ENCODE results near the gene ZSCAN2. TPM values are rescaled to one million over a fixed set of nuclear protein-coding genes. Genes with fewer than 3 reads are reported as not detected.

Gene ZSCAN2
- total RNA-seq, 1 donor from 2014 or later: 8.9 TPM

DNA sequence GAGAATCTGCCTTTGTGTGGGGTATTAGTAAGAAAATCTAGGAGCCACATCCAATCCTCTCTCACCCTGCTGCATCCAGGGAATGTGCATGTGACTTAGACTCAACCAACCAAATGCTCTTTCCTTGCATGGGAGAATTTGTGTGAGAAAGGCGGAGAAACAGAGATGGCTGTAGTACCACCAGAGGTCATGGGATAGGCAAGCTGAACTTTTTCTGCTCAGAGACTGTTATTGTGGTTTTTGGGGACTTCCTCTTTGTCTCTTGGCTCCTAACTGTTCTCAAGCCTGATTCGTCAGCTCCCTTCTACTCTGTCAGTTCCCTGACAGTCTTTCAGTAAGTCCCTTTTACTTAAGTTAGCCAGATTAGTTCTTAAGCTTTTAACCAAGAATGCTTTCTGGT lies 2.6 kb upstream of the ZSCAN2 start:
- peak; percentile 33 for DNase-seq (ENCODE audit: low spot score)

DNA sequence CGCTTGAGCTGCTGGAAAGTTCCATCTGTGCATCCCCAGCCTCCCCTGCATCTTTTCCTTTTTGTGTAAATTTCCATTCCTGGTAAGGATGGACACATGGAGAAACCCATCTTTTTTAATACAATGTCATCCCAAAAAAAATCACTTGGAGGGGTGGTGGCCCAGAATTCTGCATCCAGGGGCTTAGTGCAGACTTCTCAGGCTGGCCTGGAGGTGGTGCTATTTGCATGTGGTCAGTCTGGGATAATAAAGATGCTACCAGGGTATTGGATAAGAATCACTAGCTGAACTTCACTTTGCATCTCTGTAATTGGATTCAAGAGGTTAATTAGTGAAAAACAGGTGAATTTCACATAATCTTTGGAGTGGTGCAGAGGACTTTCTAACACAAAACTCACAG lies 1.8 kb upstream of the ZSCAN2 start:
- peak; percentile 43 for DNase-seq (ENCODE audit: low spot score)

DNA sequence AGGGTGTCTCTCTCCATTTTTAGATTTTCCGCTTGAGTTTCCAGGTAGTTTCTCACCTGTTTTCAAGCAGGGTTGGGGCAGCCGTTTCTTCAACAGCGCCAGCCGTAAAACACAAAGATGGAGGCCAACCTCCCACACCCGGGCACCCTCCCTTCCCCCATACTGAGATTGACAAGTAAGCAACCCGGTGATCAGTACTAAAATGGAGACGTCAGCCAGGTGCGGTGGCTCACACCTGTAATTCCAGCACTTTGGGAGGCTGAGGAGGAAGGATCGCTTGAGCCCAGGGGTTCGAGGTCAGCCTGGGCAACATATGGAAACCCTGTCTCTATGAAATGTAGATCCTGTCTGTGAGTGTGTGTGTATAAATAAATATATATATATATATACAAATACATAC lies 903 bp upstream of the ZSCAN2 start:
- DNase-seq (ENCODE audit: low spot score): no peak

DNA sequence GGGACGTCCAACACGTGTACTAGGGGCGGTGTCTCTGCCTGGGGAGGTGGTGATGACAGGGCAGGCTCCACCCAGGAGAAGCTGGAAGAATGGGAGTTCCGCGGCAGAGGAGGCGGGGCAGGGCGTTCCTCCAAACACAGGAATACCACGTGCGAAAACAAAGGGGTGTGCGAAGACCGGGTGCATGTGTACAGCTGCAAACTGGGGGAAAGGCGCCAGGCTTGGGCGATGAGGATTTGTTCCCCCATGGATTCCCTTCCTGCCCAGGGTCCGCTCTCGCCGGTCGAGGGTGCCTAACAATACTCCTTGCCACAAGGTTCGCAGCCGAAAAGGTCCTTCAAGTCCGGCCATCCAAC lies 500 bp upstream of the ZSCAN2 start:
- peak; percentile 88 for DNase-seq (ENCODE audit: low spot score)

DNA sequence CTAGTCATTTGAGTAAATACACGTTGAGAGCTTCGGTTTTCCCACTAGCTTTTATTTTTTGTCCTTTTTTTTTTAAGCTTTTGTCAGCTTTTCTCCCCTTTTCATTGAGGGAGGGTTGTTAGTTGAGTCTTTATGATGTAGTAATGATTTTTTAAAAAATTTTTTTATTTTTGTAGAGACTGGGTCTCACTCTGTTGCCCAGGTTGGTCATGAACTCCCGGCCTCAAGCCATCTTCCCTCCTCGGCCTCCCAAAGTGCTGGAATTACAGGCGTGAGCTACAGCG lies 688 bp downstream of the ZSCAN2 start:
- DNase-seq (ENCODE audit: low spot score): no peak

DNA sequence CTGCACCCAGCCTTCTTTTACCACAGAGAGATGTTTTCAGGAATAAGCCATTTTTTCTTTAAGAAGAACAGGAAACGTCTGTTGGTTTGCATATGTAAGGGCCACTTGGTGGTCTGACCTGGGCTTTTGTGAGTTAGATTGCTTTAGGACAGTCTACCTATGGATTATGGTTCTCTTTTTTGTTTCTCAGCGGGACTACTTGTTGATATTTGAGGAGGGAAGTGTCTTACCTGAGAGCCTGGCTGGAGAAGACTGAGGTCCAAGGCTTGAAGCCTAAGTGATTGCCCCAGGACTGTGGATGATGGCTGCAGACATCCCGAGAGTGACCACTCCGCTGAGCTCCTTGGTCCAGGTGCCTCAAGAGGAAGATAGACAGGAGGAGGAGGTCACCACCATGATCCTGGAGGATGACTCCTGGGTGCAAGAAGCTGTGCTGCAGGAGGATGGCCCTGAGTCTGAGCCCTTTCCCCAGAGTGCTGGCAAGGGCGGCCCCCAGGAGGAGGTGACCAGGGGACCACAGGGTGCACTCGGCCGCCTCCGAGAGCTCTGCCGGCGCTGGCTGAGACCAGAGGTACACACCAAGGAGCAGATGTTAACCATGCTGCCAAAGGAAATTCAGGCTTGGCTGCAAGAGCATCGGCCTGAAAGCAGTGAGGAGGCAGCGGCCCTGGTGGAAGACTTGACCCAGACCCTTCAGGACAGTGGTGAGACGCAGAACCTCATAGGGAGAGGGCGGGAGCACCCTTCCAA lies 3.0 kb downstream of the ZSCAN2 start:
- DNase-seq (ENCODE audit: low spot score): no peak

DNA sequence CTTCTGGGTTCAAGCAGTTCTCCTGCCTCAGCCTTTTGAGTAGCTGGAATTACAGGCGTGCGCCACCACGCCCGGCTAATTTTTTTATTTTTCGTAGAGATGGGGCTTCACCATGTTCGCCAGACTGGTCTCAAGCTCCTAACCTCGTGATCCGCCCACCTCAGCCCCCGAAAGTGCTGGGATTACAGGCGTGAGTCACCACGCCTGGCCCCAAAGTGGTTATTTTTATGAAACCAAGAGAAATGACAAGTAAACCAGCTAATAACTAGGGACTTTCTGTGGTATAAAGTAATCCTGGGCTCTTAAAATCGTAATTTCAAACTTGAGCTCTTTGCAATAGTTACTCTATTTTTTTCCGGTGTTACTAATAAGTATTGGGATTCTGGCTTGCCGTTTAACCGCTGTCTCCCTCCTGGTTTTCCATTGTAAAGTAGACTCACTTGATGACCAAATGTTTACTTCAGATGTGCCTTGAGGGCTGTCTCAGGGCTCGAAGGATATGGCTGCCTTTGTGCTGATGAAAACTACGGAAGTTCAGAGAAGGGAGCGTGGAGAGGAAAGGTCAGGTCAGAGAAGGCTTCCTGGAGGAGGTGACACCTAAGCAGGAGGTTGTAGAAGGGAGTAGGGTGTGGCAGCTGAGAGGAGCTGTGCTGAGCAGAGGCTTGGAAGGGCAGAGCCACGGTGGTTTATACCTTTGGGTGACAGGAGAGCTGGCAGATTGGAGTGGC lies 4.2 kb downstream of the ZSCAN2 start:
- DNase-seq (ENCODE audit: low spot score): no peak

DNA sequence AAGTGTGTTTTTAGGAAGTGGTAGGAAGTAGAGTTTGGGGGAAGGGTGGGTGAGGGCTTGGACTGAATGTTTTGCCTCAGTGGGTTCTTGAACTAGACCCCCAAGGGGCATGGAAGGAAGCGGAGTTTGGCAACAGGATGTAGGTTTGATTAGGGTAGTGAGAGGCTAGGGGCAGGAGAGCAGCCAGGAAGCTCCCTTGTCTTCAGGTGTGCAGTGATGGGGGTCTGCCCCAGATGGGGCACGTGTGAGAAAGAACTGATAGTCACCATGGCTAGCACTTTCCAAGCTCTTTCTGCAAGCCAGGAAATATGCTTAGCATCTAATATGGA lies 4.7 kb downstream of the ZSCAN2 start:
- no peak for DNase-seq (ENCODE audit: low spot score)

DNA sequence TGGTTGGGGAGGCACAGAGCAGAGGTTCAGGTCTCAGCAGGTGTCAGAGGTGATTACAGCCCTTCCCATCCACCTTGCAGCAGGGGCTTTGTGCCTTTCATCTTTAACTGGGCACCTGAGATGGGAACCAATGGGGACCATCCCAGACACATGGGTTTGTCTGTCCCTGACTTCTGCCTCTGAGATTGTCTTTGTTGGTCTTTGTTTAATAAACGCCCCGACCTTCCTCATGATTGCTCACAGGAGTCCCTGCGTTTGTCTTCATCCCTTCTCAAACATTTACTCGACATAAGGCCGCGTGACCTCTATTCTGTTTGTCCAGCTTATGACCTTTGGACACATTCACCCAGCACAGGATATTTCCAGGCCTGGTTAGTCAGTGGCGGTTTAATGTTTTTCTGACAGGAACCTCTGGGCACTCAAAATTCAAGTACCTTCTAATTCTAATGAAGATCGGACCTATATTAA lies 5.9 kb downstream of the ZSCAN2 start:
- no peak for DNase-seq (ENCODE audit: low spot score)

DNA sequence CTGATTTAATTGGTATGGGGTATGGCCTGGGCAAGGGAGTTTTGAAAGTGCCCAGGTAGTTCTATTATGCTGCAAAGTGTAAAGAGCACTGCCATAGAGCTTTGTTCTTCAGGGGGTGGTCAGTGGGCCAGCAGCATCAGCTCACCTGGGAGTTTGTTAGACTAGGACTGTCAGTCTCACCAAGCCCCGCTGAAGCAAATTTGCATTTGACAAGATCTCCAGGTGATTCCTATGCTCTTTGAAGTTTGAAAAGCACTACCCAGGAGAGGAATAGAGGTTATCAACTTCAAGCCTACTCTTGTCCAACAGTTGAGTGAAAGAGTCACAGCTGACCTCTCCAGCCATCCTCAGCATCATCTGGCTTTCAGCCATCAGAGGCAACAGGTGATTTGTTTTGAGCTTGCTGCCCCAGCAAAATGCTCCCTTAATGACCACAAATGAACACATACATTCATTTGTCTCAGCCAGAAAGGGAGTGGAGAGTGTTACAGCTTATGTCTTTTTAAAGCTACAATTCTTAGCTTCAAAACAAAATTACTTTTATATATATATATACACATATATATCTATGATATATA lies 8.0 kb downstream of the ZSCAN2 start:
- DNase-seq (ENCODE audit: low spot score): no peak

DNA sequence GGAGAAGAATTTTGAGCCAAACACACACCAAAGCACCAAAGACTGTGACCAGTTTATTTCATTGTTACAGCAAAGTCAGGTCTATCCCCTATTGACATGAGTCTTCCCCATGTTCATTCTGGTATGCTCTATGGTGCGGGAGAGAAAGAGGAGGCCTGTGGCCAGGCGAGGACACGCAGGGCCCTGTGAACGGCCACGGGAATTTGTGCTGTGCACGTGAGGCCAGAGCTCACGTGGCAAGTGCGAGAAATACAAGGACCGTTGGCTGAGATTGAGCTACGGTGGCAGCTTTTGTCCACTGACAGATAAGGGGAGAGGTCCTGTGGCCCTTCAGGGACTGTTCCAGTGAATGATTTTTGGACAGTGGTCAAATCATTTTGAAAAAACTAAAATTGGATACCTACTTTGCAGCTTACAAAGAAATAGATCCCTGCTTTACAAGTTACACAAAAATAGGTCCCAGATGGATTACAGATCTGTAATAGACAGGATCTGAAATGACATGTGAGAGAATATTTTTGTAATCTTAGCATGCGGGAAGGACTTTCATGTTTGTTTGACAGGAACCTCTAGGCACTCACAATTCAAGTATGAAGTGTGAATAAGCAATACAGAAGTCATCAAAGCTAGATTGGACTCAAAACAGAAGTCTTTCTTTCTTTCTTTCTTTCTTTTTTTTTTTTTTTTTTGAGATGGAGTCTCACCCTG lies 9.2 kb downstream of the ZSCAN2 start:
- no peak for DNase-seq (ENCODE audit: low spot score)

DNA sequence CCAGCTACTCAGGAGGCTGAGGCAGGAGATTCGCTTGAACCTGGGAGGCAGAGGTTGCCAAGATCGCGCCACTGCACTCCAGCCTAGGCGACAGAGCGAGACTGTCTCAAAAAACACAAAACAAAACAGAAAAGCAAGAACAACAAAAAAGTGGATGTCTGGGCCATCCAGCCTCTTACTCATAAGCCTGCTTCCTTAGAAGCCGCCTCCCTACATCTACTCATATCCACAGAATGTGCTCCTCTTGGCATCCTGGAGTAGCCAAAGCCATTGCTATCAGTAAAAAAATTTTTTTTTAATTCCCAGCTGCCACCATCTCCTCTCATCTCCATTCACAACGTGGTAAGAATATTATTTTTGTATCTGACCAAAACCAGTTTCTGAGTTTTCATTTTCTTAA lies 10.8 kb downstream of the ZSCAN2 start:
- DNase-seq (ENCODE audit: low spot score): no peak

DNA sequence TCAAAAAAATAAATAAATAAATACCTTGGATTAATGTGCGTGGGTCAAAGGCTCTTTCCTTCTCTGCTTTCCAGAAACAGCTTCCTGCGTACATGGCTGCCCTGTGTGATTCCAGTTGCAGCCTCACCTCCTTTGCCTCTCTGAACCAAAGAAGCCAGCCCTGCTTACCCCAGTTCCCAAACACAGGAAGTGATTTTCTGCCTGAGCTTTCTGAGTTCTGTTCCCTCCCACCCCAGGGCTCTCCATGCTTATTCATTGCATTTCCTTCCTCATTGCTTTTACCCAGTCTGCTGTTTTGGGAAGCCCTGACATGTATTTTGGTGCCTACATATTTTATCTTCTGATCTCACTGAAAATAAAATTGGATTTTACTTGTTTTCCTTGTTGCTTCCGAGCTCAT lies 15.4 kb downstream of the ZSCAN2 start:
- no peak for DNase-seq (ENCODE audit: low spot score)

DNA sequence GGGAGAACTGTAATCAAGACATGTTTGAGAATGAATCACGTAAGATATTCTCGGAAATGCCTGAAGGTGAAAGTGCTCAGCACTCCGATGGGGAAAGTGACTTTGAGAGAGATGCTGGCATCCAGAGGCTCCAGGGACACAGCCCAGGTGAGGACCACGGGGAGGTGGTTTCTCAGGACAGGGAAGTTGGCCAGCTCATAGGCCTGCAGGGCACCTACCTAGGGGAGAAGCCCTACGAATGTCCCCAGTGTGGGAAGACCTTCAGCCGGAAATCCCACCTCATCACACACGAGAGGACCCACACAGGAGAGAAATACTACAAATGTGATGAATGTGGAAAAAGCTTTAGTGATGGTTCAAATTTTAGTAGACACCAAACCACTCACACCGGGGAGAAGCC lies 19.8 kb downstream of the ZSCAN2 start:
- no peak for DNase-seq (ENCODE audit: low spot score)

DNA sequence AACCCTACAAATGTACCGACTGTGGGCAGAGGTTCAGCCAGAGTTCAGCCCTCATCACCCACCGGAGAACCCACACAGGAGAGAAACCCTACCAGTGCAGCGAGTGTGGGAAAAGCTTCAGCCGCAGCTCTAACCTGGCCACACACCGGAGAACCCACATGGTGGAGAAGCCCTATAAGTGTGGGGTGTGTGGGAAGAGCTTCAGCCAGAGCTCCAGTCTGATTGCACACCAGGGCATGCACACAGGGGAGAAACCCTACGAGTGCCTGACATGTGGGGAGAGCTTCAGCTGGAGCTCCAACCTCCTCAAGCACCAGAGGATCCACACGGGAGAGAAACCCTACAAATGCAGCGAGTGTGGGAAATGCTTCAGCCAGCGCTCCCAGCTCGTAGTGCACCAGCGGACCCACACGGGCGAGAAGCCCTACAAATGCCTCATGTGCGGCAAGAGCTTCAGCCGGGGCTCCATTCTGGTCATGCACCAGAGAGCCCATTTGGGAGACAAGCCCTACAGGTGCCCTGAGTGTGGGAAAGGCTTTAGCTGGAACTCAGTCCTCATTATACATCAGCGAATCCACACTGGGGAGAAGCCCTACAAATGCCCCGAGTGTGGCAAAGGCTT lies 20.7 kb downstream of the ZSCAN2 start:
- DNase-seq (ENCODE audit: low spot score): no peak

DNA sequence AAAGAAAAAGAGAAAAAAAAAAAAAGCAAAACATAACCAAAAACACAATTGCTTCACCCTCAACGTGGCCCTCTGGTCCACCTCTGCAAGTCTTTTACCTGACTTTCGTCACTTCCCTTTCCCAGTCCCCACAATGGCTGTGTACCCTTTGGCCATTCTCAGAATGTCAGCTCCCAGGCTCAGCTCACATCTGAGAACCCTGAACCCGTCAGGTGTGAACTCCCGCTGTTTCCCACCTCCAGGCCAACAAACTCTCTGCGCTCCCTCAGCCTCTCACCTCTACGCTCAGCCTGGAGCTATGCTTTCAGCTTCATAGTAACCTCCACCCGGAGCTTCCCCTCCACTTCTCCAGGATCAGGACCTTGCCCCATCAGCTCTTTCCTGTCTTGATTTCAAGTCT lies 23.6 kb downstream of the ZSCAN2 start:
- no peak for DNase-seq (ENCODE audit: low spot score)

DNA sequence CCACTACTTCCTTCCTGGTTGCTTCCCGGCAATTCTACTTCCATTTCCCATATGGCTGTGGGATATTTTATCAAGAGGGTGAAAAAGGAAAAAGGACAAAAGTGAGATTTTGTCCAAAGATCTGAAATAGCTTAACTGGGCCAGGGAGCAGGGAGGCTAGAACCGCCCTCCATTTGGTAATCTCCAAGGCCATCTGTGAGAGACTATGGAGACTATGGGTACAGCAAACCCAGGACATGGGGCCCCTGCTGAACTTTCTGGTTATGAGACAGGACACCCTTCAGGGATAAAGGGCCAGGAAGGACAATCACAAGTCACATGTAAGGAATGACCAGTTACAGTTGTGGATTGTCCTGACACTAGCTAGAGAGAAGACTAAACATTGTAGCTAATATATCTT lies 24.3 kb downstream of the ZSCAN2 start:
- no peak for DNase-seq (ENCODE audit: low spot score)

DNA sequence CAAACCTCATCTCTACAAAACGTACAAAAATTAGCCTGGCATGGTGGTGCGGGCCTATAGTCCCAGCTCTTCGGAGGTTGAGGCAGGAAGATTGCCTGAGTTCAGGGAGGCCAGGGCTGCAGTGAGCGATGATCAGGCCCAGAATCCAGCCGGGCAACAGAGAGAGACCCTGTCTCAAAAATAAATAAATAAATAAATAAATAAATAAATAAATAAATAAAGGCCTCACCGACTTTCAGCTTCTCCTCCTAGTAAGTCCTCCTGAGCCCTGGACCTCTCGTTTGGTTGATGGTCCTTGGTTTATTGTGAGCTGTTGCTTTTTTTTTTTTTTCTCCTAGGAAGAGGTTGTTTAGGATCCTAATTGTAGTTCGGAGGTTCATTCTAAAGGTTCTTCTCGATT lies 28.2 kb downstream of the ZSCAN2 start:
- no peak for DNase-seq (ENCODE audit: low spot score)

DNA sequence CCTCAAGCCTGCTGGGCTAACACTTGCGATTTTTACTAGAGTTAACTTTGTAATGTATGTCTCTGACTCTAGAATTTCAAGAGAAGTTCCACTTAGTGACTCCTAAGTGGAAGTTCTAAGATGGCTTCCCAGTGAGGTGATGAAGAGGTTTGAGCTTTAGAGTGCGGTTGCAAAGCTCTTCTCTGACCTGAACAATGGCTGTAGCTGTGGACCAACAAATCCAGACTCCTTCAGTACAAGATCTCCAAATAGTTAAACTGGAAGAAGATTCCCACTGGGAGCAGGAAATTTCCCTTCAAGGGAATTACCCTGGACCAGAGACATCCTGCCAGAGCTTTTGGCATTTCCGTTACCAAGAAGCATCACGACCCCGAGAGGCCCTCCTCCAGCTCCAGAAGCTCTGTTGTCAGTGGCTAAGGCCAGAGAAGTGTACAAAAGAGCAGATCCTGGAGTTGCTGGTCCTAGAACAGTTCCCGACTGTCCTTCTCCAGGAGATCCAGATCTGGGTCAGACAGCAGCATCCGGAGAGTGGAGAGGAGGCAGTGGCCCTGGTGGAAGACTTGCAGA lies 31.0 kb downstream of the ZSCAN2 start:
- no peak for DNase-seq (ENCODE audit: low spot score)

DNA sequence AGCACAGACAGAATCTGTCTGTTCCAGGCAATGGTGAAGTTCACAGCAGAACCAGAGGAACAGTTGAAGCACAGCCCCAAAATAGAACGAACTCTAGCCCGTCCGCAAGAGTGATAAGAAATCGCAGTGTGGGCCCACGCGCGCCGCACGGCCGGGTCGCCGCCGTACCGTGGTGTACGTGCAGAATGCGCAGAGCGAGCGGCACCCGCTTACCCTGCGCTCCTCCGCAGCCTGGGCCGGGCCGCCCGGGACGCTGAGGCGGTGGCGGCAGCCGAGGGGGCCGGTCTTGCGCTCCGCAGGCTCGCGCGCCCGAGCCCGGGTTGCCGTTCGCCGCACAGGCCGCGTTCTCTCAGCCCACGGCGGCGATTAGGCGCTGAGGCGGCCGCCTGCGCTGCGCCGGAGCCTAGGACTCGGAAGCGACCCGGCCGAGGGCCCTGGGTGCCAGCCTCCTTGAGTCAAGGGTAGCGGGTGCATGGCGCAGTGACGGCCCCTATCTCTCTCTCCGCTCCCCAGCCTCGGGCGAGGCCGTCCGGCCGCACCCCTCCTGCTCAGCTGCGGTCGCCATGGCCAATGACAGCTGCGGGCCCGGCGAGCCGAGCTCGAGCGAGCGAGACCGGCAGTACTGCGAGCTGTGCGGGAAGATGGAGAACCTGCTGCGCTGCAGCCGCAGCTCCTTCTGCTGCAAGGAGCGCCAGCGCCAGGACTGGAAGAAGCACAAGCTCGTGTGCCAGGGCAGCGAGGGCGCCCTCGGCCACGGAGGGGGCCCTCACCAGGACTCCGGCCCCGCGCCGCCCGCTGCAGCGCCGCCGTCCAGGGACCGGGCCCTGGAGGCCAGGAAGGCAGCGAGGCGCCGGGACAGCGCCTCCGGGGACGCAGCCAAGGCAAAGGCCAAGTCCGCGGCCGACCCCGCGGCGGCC lies 32.8 kb downstream of the ZSCAN2 start:
- peak; percentile 83 for DNase-seq (ENCODE audit: low spot score)

Measured in umbilical cord (tissue), 2 donors.